HepG2 (cell line): ENCODE data around the gene TCF7L2. TPM values are rescaled to one million over a fixed set of nuclear protein-coding genes. Genes with fewer than 3 reads are reported as not detected.

Experiments used
- ARNT2 ChIP-seq: sonication (generic); formaldehyde crosslinking; IDR thresholded peaks from 2 replicates; pipeline ENCODE4 v1.8.0; 2022; ENCODE audit warnings: mild to moderate bottlenecking, low read depth, missing genetic modification reagents, moderate library complexity
- ETV5 ChIP-seq: IDR thresholded peaks from 2 replicates; pipeline ENCODE4 v1.6.1; 2018; ENCODE audit warnings: missing biosample characterization, missing genetic modification reagents, inconsistent platforms, borderline replicate concordance
- MEIS1 ChIP-seq: sonication (generic); formaldehyde crosslinking; IDR thresholded peaks from 2 replicates; pipeline ENCODE4 v1.9.0; 2021; ENCODE audit warnings: mild to moderate bottlenecking, missing genetic modification reagents, moderate library complexity, borderline replicate concordance
- ONECUT2 ChIP-seq: sonication (generic); formaldehyde crosslinking; IDR thresholded peaks from 2 replicates; pipeline ENCODE4 v1.4.0; 2020; ENCODE audit warnings: missing genetic modification reagents
- SMARCE1 ChIP-seq: fragments of 450-650 bp; IDR thresholded peaks from 2 replicates; pipeline ENCODE4 v1.6.1; 2017; ENCODE audit warnings: borderline replicate concordance
- ZEB1 ChIP-seq: IDR thresholded peaks from 2 replicates; pipeline ENCODE4 v1.6.1; 2012; ENCODE audit warnings: mild to moderate bottlenecking, low read depth, inconsistent platforms; ENCODE audit not compliant: insufficient replicate concordance
- ZNF121 ChIP-seq: sonication (generic); formaldehyde crosslinking; IDR thresholded peaks from 2 replicates; pipeline ENCODE4 v1.5.0; 2020; ENCODE audit warnings: mild to moderate bottlenecking, missing genetic modification reagents
- ZNF274 ChIP-seq: sonication (generic); formaldehyde crosslinking; IDR thresholded peaks from 2 replicates; pipeline ENCODE4 v1.5.1; 2020; ENCODE audit warnings: mild to moderate bottlenecking, missing genetic modification reagents
- ZNF737 ChIP-seq: sonication (generic); formaldehyde crosslinking; IDR thresholded peaks from 2 replicates; pipeline ENCODE4 v1.5.0; 2020; ENCODE audit warnings: missing genetic modification reagents, mild to moderate bottlenecking, borderline replicate concordance
- polyA plus RNA-seq, 8 experiments: library from polyadenylated mRNA; depleted of rRNA in 3 of 8; stranded (reverse) in 7 of 8; unstranded in 1 of 8; fragments of >200 nt; fragmentation: Illumina TruSeq in 4 of 8; extraction: Trizol in 4 of 8; gene quantifications; 2 replicates each; pipeline versions ENCODE4 v1.2.1 to v1.2.3, GENCODE V29; 2011 to 2016; ENCODE audit warnings: low read depth in 4 of 8, missing spikeins in 1 of 8, mixed read lengths in 1 of 8; ENCODE audit not compliant: insufficient read depth in 1 of 8
- total RNA-seq, 5 experiments: library from RNA; depleted of rRNA; stranded (reverse); fragments of >200 nt; fragmentation: Illumina TruSeq; extraction: Trizol; gene quantifications; 2 replicates each; pipeline ENCODE4 v1.2.3, GENCODE V29; 2016; ENCODE audit warnings: low read depth in 1 of 5
- TF ChIP-seq, protein P1 (sequence below): sonication (generic); formaldehyde crosslinking; IDR thresholded peaks from 2 replicates; pipeline ENCODE4 v1.4.0; 2020; ENCODE audit warnings: missing genetic modification reagents, borderline replicate concordance
- TF ChIP-seq, protein P2 (sequence below): sonication (generic); formaldehyde crosslinking; IDR thresholded peaks from 2 replicates; pipeline ENCODE4 v1.9.0; 2021; ENCODE audit warnings: mild to moderate bottlenecking, missing genetic modification reagents
- TF ChIP-seq, protein P3 (sequence below): sonication (generic); formaldehyde crosslinking; IDR thresholded peaks from 2 replicates; pipeline ENCODE4 v1.4.0; 2020; ENCODE audit warnings: missing genetic modification reagents

TCF7L2 gene
- total and polyA plus RNA-seq, 2 of the 13 experiments (the other 11 are each of a cell fraction or from before 2014, with no cell fraction given), result 3.9 to 13.7 TPM

DNA sequence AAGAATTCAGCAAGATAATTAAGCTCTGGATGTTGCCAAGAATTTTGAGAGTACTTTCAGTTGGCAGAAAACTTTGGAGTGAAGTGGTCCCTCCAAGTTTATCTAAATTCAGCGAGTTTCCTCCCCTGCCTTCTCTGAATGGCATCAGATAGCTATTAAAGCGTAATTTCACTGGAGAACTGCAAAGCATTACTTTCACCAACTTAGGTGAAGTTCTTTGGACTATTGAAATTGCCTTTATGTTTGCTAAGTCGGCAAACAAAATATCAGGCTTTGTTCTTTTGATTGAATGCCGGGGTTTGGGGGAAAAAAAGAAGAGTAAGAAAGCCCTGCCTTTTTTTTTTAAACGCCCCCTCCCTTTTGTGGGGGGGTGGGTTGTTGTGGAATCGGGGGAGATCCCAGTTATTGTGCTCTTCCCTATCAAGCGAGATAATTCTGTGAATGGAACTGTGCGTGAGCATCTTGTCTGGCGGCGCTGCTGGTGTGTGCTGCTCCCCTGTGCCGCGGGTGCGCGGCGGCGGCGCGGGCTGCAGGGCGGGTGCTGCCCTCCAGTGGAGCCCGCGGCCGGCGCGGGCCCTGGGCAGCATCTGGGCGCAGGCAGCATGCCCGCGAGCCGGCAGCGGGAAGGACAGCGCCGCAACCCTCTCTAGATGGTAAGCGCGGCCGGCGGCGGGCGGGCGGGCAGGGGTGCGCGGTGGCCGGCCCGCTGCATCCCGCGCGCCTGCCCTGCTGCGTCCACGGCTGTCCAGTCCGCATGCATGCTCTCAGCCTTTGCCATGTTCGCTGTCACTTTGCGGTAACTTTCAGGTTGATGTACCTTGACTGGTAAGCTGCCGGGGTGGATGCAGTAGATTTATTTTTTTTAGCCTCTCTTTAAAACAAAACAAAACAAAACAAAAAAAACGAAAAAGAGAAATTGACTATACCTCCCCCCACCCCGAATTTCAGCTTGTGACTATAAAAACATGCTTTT, 176.5 kb downstream of the TCF7L2 start (continued):
- TF ChIP-seq, protein P1, sequence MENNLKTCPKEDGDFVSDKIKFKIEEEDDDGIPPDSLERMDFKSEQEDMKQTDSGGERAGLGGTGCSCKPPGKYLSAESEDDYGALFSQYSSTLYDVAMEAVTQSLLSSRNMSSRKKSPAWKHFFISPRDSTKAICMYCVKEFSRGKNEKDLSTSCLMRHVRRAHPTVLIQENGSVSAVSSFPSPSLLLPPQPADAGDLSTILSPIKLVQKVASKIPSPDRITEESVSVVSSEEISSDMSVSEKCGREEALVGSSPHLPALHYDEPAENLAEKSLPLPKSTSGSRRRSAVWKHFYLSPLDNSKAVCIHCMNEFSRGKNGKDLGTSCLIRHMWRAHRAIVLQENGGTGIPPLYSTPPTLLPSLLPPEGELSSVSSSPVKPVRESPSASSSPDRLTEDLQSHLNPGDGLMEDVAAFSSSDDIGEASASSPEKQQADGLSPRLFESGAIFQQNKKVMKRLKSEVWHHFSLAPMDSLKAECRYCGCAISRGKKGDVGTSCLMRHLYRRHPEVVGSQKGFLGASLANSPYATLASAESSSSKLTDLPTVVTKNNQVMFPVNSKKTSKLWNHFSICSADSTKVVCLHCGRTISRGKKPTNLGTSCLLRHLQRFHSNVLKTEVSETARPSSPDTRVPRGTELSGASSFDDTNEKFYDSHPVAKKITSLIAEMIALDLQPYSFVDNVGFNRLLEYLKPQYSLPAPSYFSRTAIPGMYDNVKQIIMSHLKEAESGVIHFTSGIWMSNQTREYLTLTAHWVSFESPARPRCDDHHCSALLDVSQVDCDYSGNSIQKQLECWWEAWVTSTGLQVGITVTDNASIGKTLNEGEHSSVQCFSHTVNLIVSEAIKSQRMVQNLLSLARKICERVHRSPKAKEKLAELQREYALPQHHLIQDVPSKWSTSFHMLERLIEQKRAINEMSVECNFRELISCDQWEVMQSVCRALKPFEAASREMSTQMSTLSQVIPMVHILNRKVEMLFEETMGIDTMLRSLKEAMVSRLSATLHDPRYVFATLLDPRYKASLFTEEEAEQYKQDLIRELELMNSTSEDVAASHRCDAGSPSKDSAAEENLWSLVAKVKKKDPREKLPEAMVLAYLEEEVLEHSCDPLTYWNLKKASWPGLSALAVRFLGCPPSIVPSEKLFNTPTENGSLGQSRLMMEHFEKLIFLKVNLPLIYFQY (CRISPR knock-in tag), result no peak
- no peak for TF ChIP-seq ZEB1
- TF ChIP-seq, protein P2, sequence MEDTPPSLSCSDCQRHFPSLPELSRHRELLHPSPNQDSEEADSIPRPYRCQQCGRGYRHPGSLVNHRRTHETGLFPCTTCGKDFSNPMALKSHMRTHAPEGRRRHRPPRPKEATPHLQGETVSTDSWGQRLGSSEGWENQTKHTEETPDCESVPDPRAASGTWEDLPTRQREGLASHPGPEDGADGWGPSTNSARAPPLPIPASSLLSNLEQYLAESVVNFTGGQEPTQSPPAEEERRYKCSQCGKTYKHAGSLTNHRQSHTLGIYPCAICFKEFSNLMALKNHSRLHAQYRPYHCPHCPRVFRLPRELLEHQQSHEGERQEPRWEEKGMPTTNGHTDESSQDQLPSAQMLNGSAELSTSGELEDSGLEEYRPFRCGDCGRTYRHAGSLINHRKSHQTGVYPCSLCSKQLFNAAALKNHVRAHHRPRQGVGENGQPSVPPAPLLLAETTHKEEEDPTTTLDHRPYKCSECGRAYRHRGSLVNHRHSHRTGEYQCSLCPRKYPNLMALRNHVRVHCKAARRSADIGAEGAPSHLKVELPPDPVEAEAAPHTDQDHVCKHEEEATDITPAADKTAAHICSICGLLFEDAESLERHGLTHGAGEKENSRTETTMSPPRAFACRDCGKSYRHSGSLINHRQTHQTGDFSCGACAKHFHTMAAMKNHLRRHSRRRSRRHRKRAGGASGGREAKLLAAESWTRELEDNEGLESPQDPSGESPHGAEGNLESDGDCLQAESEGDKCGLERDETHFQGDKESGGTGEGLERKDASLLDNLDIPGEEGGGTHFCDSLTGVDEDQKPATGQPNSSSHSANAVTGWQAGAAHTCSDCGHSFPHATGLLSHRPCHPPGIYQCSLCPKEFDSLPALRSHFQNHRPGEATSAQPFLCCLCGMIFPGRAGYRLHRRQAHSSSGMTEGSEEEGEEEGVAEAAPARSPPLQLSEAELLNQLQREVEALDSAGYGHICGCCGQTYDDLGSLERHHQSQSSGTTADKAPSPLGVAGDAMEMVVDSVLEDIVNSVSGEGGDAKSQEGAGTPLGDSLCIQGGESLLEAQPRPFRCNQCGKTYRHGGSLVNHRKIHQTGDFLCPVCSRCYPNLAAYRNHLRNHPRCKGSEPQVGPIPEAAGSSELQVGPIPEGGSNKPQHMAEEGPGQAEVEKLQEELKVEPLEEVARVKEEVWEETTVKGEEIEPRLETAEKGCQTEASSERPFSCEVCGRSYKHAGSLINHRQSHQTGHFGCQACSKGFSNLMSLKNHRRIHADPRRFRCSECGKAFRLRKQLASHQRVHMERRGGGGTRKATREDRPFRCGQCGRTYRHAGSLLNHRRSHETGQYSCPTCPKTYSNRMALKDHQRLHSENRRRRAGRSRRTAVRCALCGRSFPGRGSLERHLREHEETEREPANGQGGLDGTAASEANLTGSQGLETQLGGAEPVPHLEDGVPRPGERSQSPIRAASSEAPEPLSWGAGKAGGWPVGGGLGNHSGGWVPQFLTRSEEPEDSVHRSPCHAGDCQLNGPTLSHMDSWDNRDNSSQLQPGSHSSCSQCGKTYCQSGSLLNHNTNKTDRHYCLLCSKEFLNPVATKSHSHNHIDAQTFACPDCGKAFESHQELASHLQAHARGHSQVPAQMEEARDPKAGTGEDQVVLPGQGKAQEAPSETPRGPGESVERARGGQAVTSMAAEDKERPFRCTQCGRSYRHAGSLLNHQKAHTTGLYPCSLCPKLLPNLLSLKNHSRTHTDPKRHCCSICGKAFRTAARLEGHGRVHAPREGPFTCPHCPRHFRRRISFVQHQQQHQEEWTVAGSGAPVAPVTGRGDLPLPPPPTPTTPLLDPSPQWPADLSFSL, result no peak
- TF ChIP-seq ZNF737 (CRISPR knock-in tag), result no peak
- TF ChIP-seq SMARCE1, result no peak
- TF ChIP-seq, protein P3, sequence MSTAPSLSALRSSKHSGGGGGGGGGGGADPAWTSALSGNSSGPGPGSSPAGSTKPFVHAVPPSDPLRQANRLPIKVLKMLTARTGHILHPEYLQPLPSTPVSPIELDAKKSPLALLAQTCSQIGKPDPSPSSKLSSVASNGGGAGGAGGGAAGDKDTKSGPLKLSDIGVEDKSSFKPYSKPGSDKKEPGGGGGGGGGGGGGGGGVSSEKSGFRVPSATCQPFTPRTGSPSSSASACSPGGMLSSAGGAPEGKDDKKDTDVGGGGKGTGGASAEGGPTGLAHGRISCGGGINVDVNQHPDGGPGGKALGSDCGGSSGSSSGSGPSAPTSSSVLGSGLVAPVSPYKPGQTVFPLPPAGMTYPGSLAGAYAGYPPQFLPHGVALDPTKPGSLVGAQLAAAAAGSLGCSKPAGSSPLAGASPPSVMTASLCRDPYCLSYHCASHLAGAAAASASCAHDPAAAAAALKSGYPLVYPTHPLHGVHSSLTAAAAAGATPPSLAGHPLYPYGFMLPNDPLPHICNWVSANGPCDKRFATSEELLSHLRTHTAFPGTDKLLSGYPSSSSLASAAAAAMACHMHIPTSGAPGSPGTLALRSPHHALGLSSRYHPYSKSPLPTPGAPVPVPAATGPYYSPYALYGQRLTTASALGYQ (CRISPR knock-in tag), result no peak
- no peak for TF ChIP-seq ETV5
- no peak for TF ChIP-seq MEIS1 (CRISPR knock-in tag)
- TF ChIP-seq ZNF121, result no peak
- no peak for TF ChIP-seq ARNT2 (CRISPR knock-in tag)
- TF ChIP-seq ONECUT2, result no peak
- no peak for TF ChIP-seq ZNF274 (CRISPR knock-in tag)
